T follicular helper cell (primary cell): ENCODE measurements around the gene CAPN15.
"Not testable (repeated sequence)": the region's sequence is repeated elsewhere in the genome, so short reads cannot be mapped to it uniquely, and the experiment has no call there.

Experiments used
- DNase-seq: peaks from one replicate; pipeline ENCODE4 v3.0.0-alpha.2; 2020; ENCODE audit warnings: low read depth

The CAPN15 gene

DNA sequence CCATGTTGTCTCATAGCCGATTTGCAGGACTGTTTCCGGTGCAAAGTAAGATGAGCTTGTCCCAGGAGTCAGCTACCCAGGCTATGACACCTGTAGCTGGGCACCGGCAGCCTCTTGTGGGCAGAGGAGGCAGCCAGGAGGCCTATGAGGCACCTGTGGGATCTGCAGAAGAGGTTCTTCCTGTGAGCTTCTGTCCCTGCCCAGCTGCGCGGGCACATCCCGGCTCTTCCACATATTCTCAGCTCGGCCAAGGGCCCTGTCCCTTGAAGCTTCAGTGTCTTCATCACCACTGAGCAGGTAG, 21.3 kb upstream of the CAPN15 start:
- DNase-seq, result no peak

DNA sequence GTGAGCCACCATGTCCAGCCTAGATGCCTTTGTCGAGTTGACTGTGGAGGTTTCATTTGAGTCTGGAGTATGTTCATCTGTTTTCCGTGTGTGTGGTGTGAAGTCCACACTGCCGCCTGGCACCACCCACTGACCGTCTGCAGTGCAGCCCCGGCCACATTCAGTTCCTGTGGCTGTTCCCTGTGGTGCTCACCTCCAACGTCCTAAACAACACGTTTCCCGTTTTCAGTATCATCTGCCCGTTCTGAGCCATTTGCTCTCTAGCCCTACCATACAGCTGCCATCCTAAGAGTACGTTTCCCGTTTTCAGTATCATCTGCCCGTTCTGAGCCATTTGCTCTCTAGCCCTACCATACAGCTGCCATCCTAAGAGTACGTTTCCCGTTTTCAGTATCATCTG, 20.0 kb upstream of the CAPN15 start:
- not testable (repeated sequence) for DNase-seq

DNA sequence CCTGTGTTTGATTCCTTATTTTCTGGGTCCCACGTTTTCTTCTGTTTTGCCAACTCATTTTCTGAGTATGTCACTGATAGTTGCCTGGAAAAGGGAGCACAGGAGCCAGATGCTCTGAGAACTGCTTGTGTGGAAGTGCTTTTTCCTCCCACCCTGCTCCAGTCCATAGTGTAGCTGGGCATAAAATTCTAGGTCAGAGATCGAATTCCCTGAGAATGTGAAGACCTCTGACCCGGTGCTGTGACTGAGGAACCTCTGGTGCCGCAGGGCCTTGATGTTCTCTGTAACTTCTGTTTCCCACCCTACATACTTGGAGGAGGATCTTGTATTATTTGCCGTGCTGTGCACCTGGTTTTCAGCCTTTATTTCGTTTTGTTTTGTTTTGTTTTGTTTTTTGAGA, 19.5 kb upstream of the CAPN15 start:
- DNase-seq, result no peak

DNA sequence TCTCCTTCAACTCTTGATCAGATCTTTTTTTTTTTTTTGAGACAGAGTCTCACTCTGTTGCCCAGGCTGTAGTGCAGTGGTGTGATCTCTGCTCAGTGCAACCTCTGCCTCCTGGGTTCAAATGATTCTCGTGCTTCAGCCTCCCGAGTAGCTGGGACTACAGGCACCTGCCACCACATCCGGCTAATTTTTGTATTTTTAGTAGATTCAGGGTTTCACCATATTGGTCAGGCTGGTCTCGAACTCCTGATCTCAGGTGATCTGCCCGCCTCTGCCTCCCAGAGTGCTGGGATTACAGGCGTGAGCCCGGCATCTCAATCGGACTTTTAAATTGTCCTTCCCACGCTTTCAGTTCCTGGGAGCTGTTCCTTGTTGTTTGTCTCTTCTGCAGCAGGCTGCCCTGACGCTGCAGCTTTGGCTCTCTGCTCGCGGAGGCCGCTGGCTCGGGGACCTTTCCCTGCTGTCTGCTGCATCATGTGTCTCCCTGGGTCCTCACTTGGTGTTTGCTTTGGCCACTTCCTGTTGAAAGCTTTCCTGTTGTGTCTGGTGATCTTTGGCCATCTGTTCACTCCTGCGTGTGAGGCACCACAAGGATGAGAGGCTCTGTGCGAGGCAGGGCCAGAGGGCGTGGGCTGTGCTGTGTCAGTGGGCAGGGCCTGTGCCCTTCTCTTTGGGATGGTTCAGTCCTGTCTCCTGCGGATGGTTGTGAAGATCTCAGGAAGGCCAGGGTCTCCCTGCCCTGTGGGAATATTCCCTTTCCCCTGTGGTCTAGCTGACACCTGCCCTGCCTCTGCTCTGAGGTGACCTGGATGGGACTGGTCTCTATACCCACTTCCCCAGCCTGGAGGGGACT, 18.4 kb upstream of the CAPN15 start:
- DNase-seq, result no peak

DNA sequence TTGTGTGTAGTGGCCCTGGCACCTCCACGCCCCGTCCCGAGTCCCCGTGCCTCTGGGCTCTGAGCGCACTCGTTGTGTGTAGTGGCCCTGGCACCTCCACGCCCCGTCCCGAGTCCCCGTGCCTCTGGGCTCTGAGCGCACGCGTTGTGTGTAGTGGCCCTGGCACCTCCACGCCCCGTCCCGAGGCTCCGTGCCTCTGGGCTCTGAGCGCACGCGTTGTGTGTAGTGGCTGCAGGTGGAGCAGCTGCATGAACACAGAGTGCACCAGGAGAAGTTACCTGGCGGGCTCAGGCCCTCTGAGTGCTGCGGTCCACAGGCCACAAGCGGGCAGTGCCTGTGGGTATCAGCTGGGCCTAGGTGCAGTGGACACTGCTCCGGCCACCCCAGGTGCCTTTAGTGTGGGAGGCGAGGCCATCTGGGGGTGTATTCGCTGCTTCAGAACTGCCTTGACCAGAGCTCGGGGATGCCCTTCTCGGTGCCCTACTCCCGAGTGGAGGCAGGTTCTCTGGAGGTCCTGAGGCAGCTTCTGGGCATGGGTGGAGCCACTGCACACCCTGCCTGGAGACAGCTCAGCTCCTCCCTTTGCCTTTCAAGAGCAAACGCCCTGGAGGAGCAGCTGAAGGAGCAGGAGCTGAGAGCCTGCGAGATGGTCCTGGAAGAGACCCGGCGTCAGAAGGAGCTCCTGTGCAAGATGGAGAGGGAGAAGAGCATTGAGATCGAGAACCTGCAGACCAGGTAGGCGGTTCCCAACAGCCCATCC, 17.3 kb upstream of the CAPN15 start:
- no peak for DNase-seq

DNA sequence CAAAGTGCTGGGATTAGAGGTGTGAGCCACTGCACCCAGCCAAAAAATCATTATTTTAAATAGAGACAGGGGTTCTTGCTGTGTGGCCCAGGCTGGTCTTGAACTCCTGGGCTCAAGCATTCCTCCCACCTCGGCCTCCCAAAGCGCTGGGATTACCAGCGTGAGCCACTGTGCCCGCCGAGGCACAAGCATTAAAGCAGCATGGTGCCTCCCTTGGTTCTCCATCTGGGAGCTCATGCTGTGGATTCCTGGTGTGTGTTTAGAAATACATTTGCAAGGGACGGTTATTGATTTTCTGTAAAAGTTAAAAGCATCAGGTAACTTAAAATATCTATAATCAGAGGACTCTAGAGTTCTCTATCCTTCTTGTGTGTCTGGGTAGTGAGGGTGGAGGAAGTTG, 14.7 kb upstream of the CAPN15 start:
- no peak for DNase-seq

DNA sequence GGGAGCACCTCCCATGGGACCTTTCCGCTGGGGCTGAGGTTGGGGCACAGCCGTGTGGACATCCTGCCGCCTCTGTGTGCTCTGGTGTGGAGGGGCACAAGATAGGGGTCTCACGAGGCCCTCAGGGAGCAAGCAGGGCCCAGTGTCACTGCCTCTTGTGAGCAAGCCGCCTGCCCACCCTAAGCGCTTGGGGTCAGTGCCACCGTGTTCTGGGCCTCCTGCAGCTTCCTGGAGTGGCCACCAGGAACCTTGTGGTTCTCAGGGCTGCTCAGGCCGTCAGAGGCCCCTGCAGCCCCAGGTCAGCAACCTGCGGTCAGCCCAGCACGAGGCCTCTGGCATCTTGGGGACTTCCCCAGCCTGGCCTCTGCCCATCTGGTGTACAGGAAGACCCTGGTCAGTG, 13.6 kb upstream of the CAPN15 start:
- no peak for DNase-seq

DNA sequence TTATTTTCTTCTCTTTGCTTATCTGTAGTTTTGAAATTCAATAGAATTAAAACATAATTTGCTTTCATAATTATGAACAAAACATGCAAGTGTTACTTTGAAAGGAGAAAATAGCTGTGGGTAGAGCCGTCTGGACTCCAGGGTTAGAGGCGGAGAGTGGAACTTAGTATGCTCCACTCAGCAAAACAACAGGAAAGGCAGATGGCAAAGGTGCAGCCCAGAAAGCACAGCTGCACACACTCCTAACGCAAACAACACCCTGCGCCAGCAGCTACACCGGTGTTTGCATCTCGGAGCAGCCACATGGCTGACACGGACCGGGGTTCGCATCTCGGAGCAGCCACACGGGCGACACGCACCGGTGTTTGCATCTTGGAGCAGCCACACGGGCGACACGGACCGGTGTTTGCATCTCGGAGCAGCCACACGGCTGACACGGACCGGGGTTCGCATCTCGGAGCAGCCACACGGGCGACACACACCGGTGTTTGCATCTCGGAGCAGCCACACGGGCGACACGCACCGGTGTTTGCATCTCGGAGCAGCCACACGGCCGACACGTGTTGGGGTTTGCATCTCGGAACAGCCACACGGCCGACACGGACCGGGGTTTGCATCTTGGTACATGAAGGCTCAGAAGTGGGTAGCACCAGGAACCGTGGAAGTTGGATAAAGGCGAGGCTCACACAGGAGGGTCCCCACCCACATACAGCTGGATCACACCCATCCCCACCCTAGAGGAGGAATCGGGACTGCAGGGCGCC, 12.2 kb upstream of the CAPN15 start:
- no peak for DNase-seq

DNA sequence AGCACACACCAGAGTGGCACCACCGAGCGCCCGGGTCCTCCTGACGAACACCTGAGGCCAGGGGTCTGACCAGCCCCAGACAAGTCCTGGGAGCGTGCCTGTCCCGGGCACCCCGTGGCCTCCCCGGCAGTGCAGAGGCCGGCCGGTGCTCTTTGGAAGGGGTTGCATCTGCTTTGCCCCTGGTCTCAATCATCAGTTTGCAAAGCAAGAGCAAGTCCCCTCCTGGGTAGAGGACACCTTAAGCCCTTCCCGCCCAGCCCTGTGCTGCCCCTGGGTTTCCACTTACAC, 11.6 kb upstream of the CAPN15 start:
- DNase-seq, result no peak

DNA sequence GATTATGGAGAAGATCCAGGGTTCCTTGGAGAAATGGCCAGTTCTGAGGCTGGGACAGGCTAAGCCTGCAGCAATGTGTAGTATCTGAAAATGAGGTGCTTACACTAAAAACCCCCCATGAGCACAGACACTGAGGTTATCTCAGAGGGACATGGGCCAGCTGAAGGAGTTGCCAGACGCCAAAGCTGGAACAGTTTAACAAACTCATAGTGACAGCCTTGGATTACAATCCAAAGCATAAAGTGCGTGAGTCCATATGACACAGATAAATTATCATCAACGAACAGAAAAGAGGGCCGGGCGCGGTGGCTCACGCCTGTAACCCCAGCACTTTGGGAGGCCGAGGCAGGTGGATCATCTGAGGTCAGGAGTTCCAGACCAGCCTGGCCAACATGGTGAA, 11.2 kb upstream of the CAPN15 start:
- no peak for DNase-seq

DNA sequence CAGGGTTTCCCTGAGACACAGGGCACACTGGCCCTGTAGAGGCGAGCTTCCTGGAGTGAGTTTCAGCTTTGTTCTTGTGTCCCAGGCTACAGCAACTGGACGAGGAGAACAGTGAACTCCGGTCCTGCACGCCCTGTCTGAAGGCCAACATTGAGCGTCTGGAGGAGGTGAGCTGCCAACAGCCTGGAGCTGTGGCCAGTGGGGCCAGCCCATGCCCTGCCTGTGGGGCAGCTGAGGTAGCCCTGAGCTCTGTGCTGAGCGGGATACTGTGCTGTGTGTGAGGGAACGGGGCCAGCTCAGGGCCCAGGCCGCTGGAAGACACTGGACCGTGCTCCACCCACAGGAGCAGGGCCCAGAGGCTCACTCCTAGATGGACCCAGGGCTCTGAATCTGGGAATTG, 8.7 kb upstream of the CAPN15 start:
- no peak for DNase-seq

DNA sequence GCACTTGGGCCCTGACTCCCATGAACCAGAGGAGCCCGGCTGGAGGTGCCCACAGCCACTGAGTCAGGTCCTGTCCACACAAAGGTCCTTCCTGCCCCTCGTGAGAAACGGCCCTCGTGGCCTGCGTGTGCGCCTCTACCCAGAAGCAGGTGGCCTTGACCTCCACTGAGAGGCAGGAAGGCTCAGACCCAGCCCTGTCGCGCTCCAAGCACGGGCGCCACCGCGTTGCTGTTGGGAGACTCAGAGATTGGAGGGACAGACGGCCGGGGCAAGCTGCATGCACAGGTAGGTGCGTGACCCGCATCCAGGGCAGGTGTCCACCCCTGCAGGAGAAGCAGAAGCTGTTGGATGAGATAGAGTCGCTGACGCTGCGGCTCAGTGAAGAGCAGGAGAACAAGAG, 8.1 kb upstream of the CAPN15 start:
- DNase-seq, result no peak

DNA sequence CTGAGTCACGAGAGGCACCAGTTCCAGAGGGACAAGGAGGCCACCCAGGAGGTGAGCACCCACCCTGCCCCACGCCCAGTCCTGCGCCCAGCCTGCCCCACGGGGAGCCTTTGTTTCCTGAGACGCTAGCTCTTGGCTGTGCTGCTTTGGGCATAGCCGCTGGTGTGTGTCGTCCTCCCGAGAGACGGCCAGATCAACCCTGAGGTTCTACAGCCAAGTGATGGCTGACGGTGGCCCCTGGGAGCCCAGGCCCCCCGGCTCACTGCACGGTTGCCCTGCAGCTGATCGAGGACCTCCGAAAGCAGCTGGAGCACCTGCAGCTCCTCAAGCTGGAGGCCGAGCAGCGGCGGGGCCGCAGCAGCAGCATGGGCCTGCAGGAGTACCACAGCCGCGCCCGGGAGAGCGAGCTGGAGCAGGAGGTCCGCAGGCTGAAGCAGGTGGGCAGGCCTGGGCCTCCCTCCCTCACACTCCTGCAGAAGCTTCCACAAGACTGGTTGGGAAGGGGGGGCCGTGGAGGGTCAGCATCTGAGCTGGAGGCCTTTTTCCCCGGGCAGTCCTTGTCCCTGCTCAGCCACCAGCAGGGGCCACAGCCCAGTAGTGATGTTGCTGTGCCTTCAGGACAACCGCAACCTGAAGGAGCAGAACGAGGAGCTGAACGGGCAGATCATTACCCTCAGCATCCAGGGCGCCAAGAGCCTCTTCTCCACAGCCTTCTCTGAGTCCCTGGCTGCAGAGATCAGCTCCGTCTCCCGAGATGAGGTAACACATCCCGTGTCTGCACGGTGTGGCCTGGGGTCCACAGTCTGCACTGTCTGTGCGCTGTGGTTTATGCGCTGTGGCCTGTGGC, 7.4 kb upstream of the CAPN15 start:
- DNase-seq, result no peak

DNA sequence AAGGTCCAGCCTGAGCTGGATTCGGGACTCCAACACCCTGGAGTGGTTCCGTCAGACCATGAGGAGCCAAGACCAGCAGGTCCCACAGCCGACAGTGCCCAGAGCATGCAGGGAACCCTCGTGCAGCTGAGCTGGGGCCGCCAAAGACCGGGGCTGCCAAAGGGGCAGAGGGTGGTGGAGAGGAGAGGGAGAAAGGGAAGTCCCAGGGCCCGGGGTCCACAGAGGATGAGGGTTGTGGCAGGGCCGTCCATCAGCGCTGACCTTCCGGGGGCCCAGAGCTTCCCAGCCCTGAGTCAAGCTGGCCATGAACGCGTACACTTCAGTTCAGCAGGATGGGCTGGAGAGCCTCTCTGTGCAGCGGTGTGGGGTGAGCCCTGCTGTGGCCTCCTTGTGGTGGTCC, 6.7 kb upstream of the CAPN15 start:
- DNase-seq, result no peak

DNA sequence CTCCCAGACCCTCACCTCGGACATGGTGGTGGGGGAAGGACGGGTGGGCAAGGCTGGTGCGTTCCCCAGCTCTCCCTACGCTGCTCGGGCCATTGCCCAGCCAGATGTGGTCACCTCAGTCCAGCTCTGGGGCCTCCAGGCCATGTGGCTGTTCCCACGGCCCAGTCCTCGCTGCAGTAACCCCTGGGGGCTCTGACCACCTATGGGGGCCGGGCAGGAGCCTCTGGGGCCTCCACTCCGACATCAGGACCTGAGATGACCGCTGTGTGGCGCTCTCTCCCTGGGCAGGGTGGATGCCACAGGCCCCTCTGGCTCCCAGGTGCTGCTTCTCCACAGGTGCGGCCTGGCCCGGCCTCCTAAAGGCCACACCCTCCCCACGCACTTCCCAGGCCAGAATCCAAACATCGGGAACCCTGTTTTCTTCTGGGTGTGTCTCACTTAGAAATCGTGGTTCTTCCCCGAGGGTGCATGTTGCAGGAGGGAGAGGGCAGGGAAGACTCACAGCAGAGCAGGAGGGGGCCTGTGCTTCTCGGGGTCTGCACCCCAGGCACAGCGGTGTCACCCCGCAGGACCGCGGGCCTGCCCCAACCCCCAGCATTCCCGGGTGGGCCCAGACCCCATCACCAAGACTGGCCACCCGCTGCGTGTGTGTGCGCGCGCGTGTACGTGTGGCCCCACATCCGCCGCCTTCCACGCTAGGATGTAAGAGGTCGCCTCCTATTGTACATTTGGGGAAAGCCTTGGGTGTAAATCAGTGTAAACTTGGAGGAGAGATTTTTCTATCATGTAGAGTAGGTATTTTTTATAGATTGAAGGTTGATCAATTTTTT, 5.9 kb upstream of the CAPN15 start:
- DNase-seq, result no peak

DNA sequence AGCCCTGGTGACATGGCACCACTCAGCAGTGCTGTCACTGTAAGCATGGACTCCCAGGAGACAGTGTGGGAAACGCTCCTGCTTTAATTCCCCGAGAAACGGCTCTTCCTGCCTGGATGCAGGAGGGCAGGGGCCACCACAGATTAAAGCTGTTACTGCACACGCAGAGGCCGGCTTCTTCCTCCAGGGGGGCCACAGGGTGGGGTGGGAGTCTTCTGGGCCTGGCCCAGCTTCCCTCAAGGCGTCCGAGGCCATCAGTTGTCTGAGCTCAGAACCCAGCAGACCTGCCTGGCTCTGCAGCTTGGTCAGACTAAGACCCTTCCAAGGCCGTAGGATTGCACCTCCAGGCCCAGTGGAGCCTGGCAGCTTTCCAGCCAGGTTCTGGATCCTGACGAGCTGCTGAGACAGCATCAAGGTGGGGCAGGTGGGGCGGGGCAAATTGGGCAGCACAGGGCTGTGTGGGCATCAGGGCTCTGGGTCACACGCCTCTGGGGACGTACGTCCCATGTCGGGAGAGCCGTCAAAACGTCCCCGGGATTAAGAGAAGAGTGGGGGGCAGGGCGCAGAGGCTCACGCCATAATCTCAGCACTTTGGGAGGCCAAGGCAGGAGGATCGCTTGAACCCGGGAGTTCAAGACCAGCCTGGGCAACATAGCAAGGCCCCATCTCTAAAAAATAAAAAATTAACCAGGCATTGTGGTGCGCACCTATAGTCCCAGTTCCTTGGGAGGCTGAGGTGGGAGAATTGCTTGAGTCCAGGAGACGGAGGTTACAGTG, 5.0 kb upstream of the CAPN15 start:
- no peak for DNase-seq

DNA sequence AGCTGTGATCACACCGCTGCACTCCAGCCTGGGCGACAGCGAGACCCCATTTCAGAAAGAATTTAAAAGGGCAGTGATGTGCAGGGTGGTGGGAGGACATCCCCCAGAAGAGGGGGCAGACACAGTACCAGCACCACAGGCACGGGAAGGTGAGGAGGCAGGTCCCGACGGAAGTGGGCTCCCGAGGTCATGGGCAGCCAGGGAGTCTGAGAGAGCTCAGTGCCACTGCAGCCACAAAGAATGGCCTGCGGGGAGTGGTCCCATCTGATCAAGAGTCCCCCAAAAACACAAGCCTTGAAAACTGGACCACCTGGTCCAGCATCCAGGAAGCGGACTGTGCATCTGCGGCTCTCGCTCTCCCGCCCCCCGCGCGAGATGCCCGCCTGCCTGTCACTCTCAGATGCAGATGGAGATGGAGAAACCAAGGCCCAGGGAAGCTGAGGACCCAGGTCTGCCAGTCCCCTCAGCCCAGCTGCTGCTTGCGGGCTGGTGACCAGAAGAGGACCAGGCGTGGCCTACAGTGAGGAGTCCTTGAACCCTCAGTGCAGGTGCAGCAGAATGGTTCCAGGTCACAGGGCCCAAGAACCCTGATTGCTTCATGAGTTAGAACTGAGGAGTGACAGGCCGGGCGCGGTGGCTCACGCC, 4.3 kb upstream of the CAPN15 start:
- no peak for DNase-seq

DNA sequence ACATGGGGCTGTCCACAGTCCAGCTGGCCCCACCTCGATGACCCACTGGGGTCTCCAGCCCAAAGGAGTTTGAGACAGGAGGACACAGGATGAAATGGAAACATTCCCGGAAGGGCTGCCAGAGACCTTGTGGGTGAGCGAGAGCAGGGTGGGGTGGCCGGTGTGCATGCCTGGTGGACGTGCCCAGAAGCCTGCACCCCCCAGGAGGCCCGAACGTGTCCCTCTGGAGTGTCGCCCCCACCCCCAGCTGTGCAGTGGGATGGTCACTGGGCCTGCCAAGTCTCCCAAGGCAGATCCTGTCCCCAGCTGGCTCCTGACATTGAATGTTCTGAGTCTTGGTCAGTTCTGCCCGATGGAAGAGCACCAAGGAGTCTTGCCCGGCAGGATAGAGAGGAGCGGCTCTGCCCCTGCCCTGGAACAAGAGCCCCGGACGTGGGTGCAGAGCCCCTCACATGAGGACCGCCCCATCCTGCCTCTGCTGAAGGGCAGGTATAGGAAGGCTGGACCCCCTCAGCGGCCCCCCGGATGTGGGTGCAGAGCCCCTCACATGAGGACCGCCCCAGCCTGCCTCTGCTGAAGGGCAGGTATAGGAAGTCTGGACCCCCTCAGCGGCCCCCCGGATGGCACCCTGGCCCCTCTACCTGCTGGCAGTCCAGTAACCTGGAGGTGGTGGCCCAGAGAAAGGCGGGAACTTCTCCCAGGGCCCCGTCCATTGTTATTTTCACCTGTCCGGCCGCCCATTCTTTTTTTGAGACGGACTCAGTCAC, 3.1 kb upstream of the CAPN15 start:
- no peak for DNase-seq

DNA sequence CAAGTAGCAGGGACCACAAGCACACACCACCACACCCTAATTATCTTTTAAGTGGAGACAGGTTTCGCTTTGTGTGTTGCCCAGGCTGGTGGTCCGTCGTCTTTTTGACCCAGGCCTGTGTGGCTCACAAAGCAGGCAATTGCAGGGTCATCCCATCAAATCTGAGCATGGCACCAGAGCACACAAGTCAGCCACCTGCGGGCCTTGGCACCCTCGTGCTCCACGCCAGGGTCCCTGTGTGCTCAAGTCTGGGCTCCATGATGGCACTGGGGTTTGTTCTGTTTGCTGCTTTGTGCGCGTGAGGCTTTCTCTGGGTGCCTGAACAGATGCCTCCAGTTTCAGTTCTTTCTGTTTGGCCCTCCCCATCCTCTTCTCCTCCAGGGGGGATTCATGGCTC, 2.4 kb upstream of the CAPN15 start:
- no peak for DNase-seq
